HepG2 (cell line): ENCODE data around the gene TMEM95. TPM values are rescaled to one million over a fixed set of nuclear protein-coding genes. Genes with fewer than 3 reads are reported as not detected.

Experiments used
- ATF7 ChIP-seq, 2 experiments: fragments of 450-650 bp in 1 of 2; sonication (generic) in 1 of 2; formaldehyde crosslinking in 1 of 2; IDR thresholded peaks; 2 replicates each; pipeline versions ENCODE4 v1.4.0 to v1.6.1; 2016 to 2020; ENCODE audit warnings: antibody characterized with exemption in 1 of 2, mild to moderate bottlenecking in 1 of 2, missing genetic modification reagents in 1 of 2
- CAMTA2 ChIP-seq: sonication (generic); formaldehyde crosslinking; IDR thresholded peaks from 2 replicates; pipeline ENCODE4 v1.4.0; 2020; ENCODE audit warnings: mild to moderate bottlenecking, missing genetic modification reagents, borderline replicate concordance
- CCAR2 ChIP-seq: fragments of 200-400 bp; formaldehyde crosslinking; optimal IDR thresholded peaks from 2 replicates; pipeline ENCODE3; 2018; ENCODE audit warnings: low read depth, mild to moderate bottlenecking, low read length, moderate library complexity
- ONECUT2 ChIP-seq: sonication (generic); formaldehyde crosslinking; IDR thresholded peaks from 2 replicates; pipeline ENCODE4 v1.4.0; 2020; ENCODE audit warnings: missing genetic modification reagents
- RBM39 ChIP-seq: fragments of 200-400 bp; formaldehyde crosslinking; IDR thresholded peaks from one replicate; pipeline ENCODE4 v1.6.1; 2018; ENCODE audit warnings: antibody characterized with exemption, mild to moderate bottlenecking, low read depth, low read length; ENCODE audit not compliant: poor library complexity, severe bottlenecking
- REXO4 ChIP-seq: sonication (generic); formaldehyde crosslinking; IDR thresholded peaks from 2 replicates; pipeline ENCODE4 v1.8.0; 2022; ENCODE audit warnings: missing genetic modification reagents, mild to moderate bottlenecking, borderline replicate concordance
- SAP130 ChIP-seq: IDR thresholded peaks from 2 replicates; pipeline ENCODE4 v1.6.1; 2016; ENCODE audit warnings: low read depth
- SMAD9 ChIP-seq: sonication (generic); formaldehyde crosslinking; IDR thresholded peaks from 2 replicates; pipeline ENCODE4 v1.5.1; 2020; ENCODE audit warnings: mild to moderate bottlenecking, missing genetic modification reagents
- SRSF1 ChIP-seq: fragments of 200-400 bp; formaldehyde crosslinking; optimal IDR thresholded peaks from 2 replicates; pipeline ENCODE3; 2017; ENCODE audit warnings: mild to moderate bottlenecking, low read depth, low read length, moderate library complexity
- ZNF451 ChIP-seq: sonication (generic); formaldehyde crosslinking; IDR thresholded peaks from 2 replicates; pipeline ENCODE4 v1.5.0; 2020; ENCODE audit warnings: mild to moderate bottlenecking, missing genetic modification reagents
- ZNF563 ChIP-seq: sonication (generic); formaldehyde crosslinking; IDR thresholded peaks from 2 replicates; pipeline ENCODE4 v1.8.0; 2022; ENCODE audit warnings: mild to moderate bottlenecking, moderate library complexity, missing genetic modification reagents
- ZNF703 ChIP-seq: sonication (generic); formaldehyde crosslinking; IDR thresholded peaks from 2 replicates; pipeline ENCODE4 v1.5.1; 2020; ENCODE audit warnings: missing genetic modification reagents, mild to moderate bottlenecking, moderate library complexity, borderline replicate concordance
- ZNF768 ChIP-seq: sonication (generic); formaldehyde crosslinking; IDR thresholded peaks from 2 replicates; pipeline ENCODE4 v1.4.0; 2020; ENCODE audit warnings: missing genetic modification reagents
- ZNF780A ChIP-seq: sonication (generic); formaldehyde crosslinking; IDR thresholded peaks from 2 replicates; pipeline ENCODE4 v1.8.0; 2022; ENCODE audit warnings: mild to moderate bottlenecking, missing genetic modification reagents, moderate library complexity
- polyA plus RNA-seq, 8 experiments: library from polyadenylated mRNA; depleted of rRNA in 3 of 8; stranded (reverse) in 7 of 8; unstranded in 1 of 8; fragments of >200 nt; fragmentation: Illumina TruSeq in 4 of 8; extraction: Trizol in 4 of 8; gene quantifications; 2 replicates each; pipeline versions ENCODE4 v1.2.1 to v1.2.3, GENCODE V29; 2011 to 2016; ENCODE audit warnings: low read depth in 4 of 8, missing spikeins in 1 of 8, mixed read lengths in 1 of 8; ENCODE audit not compliant: insufficient read depth in 1 of 8
- total RNA-seq, 5 experiments: library from RNA; depleted of rRNA; stranded (reverse); fragments of >200 nt; fragmentation: Illumina TruSeq; extraction: Trizol; gene quantifications; 2 replicates each; pipeline ENCODE4 v1.2.3, GENCODE V29; 2016; ENCODE audit warnings: low read depth in 1 of 5
- TF ChIP-seq, protein P1 (sequence below): sonication (generic); formaldehyde crosslinking; IDR thresholded peaks from 2 replicates; pipeline ENCODE4 v1.4.0; 2020; ENCODE audit warnings: low read depth, missing genetic modification reagents
- TF ChIP-seq, protein P2 (sequence below), 2 experiments: sonication (generic) in 1 of 2; formaldehyde crosslinking in 1 of 2; IDR thresholded peaks; 2 replicates each; pipeline versions ENCODE4 v1.5.1 to v1.6.1; 2011 to 2020; ENCODE audit warnings: borderline replicate concordance in 1 of 2, low read depth in 1 of 2, low read length in 1 of 2, mild to moderate bottlenecking in 1 of 2, missing genetic modification reagents in 1 of 2, moderate library complexity in 1 of 2
- TF ChIP-seq, protein P3 (sequence below): sonication (generic); formaldehyde crosslinking; IDR thresholded peaks from 2 replicates; pipeline ENCODE4 v1.9.0; 2021; ENCODE audit warnings: missing genetic modification reagents, borderline replicate concordance
- TF ChIP-seq, protein P4 (sequence below): sonication (generic); formaldehyde crosslinking; IDR thresholded peaks from 2 replicates; pipeline ENCODE4 v1.4.0; 2020; ENCODE audit warnings: missing genetic modification reagents, mild to moderate bottlenecking, borderline replicate concordance
- TF ChIP-seq, protein P5 (sequence below): IDR thresholded peaks from 2 replicates; pipeline ENCODE4 v1.6.1; 2016; ENCODE audit warnings: control low read depth

TMEM95 gene
- total and polyA plus RNA-seq, 2 of the 13 experiments (the other 11 are each of a cell fraction or from before 2014, with no cell fraction given): not detected

DNA sequence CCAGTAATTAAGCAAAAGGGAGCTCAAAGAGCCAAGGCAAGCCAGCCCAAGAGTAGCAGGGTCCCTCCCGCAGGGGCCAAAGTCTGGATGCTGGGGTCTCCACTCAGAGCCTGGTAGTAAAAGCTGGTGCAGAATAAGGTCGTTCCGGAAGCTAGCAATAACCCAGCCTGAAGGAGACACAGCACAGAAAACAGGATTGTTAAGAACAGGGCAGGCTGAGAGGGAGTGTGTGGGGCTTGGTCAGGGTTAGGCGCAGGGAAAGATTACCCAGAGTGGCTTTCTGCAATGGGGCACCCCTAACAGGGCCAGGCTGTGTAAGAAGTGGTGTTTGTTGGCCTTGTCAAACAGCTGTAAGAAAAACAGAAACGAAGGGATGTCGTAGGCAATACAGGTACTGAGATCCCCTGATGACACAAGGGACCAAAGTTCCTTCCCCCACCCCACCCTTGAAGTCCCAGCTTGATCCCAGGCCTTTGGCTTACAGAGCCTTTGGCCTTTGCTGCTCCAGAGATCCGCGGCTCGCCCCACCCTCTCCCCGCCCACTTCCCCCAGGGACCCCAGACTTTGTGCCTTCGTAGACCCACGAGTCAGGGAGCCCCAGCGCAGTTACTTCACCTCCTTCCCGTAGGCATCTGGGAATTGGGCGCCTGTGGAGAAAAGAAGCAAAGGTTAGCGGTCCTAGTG is 48.2 kb downstream of the TMEM95 start (continued):
- TF ChIP-seq, protein P1, sequence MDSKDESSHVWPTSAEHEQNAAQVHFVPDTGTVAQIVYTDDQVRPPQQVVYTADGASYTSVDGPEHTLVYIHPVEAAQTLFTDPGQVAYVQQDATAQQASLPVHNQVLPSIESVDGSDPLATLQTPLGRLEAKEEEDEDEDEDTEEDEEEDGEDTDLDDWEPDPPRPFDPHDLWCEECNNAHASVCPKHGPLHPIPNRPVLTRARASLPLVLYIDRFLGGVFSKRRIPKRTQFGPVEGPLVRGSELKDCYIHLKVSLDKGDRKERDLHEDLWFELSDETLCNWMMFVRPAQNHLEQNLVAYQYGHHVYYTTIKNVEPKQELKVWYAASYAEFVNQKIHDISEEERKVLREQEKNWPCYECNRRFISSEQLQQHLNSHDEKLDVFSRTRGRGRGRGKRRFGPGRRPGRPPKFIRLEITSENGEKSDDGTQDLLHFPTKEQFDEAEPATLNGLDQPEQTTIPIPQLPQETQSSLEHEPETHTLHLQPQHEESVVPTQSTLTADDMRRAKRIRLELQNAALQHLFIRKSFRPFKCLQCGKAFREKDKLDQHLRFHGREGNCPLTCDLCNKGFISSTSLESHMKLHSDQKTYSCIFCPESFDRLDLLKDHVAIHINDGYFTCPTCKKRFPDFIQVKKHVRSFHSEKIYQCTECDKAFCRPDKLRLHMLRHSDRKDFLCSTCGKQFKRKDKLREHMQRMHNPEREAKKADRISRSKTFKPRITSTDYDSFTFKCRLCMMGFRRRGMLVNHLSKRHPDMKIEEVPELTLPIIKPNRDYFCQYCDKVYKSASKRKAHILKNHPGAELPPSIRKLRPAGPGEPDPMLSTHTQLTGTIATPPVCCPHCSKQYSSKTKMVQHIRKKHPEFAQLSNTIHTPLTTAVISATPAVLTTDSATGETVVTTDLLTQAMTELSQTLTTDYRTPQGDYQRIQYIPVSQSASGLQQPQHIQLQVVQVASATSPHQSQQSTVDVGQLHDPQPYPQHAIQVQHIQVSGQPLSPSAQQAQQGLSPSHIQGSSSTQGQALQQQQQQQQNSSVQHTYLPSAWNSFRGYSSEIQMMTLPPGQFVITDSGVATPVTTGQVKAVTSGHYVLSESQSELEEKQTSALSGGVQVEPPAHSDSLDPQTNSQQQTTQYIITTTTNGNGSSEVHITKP (CRISPR knock-in tag): 0 out of 2 replicates have a peak, but pooled peaks have one; percentile 41
- no peak for TF ChIP-seq SRSF1
- TF ChIP-seq ONECUT2 (CRISPR knock-in tag): no peak
- no peak for TF ChIP-seq REXO4 (CRISPR knock-in tag)
- no peak for TF ChIP-seq CAMTA2 (CRISPR knock-in tag)
- TF ChIP-seq, protein P2, sequence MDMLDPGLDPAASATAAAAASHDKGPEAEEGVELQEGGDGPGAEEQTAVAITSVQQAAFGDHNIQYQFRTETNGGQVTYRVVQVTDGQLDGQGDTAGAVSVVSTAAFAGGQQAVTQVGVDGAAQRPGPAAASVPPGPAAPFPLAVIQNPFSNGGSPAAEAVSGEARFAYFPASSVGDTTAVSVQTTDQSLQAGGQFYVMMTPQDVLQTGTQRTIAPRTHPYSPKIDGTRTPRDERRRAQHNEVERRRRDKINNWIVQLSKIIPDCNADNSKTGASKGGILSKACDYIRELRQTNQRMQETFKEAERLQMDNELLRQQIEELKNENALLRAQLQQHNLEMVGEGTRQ (IDR thresholded peaks at IDR 0.05; ENCODE audit: low read depth, low read length): no peak
- TF ChIP-seq, protein P2 (CRISPR knock-in tag; IDR thresholded peaks at IDR 0.05; ENCODE audit: borderline replicate concordance): no peak
- TF ChIP-seq ZNF780A: no peak
- TF ChIP-seq, protein P3, sequence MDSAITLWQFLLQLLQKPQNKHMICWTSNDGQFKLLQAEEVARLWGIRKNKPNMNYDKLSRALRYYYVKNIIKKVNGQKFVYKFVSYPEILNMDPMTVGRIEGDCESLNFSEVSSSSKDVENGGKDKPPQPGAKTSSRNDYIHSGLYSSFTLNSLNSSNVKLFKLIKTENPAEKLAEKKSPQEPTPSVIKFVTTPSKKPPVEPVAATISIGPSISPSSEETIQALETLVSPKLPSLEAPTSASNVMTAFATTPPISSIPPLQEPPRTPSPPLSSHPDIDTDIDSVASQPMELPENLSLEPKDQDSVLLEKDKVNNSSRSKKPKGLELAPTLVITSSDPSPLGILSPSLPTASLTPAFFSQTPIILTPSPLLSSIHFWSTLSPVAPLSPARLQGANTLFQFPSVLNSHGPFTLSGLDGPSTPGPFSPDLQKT: no peak
- no peak for TF ChIP-seq SMAD9 (CRISPR knock-in tag)
- TF ChIP-seq, protein P4, sequence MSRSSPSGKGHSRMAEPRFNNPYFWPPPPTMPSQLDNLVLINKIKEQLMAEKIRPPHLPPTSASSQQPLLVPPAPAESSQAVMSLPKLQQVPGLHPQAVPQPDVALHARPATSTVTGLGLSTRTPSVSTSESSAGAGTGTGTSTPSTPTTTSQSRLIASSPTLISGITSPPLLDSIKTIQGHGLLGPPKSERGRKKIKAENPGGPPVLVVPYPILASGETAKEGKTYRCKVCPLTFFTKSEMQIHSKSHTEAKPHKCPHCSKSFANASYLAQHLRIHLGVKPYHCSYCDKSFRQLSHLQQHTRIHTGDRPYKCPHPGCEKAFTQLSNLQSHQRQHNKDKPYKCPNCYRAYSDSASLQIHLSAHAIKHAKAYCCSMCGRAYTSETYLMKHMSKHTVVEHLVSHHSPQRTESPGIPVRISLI (CRISPR knock-in tag): no peak
- no peak for TF ChIP-seq ZNF703 (CRISPR knock-in tag)
- TF ChIP-seq, protein P5, sequence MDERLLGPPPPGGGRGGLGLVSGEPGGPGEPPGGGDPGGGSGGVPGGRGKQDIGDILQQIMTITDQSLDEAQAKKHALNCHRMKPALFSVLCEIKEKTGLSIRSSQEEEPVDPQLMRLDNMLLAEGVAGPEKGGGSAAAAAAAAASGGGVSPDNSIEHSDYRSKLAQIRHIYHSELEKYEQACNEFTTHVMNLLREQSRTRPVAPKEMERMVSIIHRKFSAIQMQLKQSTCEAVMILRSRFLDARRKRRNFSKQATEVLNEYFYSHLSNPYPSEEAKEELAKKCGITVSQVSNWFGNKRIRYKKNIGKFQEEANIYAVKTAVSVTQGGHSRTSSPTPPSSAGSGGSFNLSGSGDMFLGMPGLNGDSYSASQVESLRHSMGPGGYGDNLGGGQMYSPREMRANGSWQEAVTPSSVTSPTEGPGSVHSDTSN (CRISPR knock-in tag): no peak
- peak; percentile 83 for TF ChIP-seq SAP130 (CRISPR knock-in tag)
- TF ChIP-seq CCAR2: no peak
- TF ChIP-seq RBM39: no peak
- TF ChIP-seq ATF7 (IDR thresholded peaks at IDR 0.05): no peak
- no peak for TF ChIP-seq ATF7 (CRISPR knock-in tag; IDR thresholded peaks at IDR 0.05)
- no peak for TF ChIP-seq ZNF768 (CRISPR knock-in tag)
- 0 out of 2 replicates have a peak, but pooled peaks have one; percentile 12 for TF ChIP-seq ZNF451
- no peak; the same call in 1 of the 2 replicates for TF ChIP-seq ZNF563 (CRISPR knock-in tag)
